HG03439 (cell line): ENCODE results near the gene EIF5A.
A peak's percentile ranks its signal among the peaks of the same experiment; 100 is the strongest.
"Not testable (repeated sequence)": the region's sequence is repeated elsewhere in the genome, so short reads cannot be mapped to it uniquely, and the experiment has no call there.

Experiments used
- ATAC-seq: cut with Tn5 transposase; IDR thresholded peaks from one replicate; pipeline ENCODE4 v1.9.1; 2021; ENCODE audit warnings: mild to moderate bottlenecking, moderate library complexity; ENCODE audit not compliant: unreplicated experiment

Gene EIF5A

GRCh38 chr17:7329374-7329996 is 22.1 kb downstream of the EIF5A start:
- peak; percentile 61 for ATAC-seq

GRCh38 chr17:7329997-7330637 is 22.7 kb downstream of the EIF5A start:
- peak; percentile 43 for ATAC-seq

GRCh38 chr17:7330638-7331015 is 23.2 kb downstream of the EIF5A start:
- ATAC-seq: no peak

- ATAC-seq: no peak
Measured at GRCh38 chr17:7332111-7332510, 24.7 kb downstream of the EIF5A start.

- ATAC-seq: not testable (repeated sequence)
Measured at GRCh38 chr17:7332600-7333069, 25.2 kb downstream of the EIF5A start.

- no peak for ATAC-seq
Measured at GRCh38 chr17:7334938-7335538, 27.6 kb downstream of the EIF5A start.

- not testable (repeated sequence) for ATAC-seq
Measured at GRCh38 chr17:7335765-7336164, 28.3 kb downstream of the EIF5A start.

GRCh38 chr17:7336240-7337175 is 29.1 kb downstream of the EIF5A start, which contains the start of gene ACAP1:
Gene ACAP1, plus strand, starts transcription at chr17:7336529. Its CDS starts 206 bp downstream, at chr17:7336735.
- ATAC-seq: peak; percentile 50

- not testable (repeated sequence) for ATAC-seq
Measured at GRCh38 chr17:7337600-7337999, 30.2 kb downstream of the EIF5A start.

GRCh38 chr17:7340179-7340578 is 32.8 kb downstream of the EIF5A start:
- no peak for ATAC-seq

GRCh38 chr17:7341842-7342241 is 34.4 kb downstream of the EIF5A start:
- ATAC-seq: no peak

- ATAC-seq: no peak
Measured at GRCh38 chr17:7343250-7343649, 35.8 kb downstream of the EIF5A start.

GRCh38 chr17:7346761-7347614 is 39.6 kb downstream of the EIF5A start:
- ATAC-seq: no peak

GRCh38 chr17:7347630-7348477 is 40.4 kb downstream of the EIF5A start:
- no peak for ATAC-seq

- ATAC-seq: no peak
Measured at GRCh38 chr17:7348478-7349242, 41.2 kb downstream of the EIF5A start.

GRCh38 chr17:7351665-7352502 is 44.5 kb downstream of the EIF5A start, which contains the start of gene KCTD11:
Gene KCTD11, plus strand, starts transcription at chr17:7352162.
- ATAC-seq: peak; percentile 42

GRCh38 chr17:7352503-7352889 is 45.1 kb downstream of the EIF5A start:
- ATAC-seq: no peak
